Thyroid gland (tissue), 4 donors: ENCODE data around the gene ELP6.

ENCODE experiments used
- CTCF ChIP-seq, 6 experiments: fragments of 200-600 bp in 3 of 6; fragments of 450-650 bp in 3 of 6; sonication (generic) in 3 of 6; IDR thresholded peaks; one replicate each; pipeline ENCODE4 v1.5.1; 2016 to 2019; ENCODE audit warnings: antibody characterized with exemption in 6 of 6, mild to moderate bottlenecking in 2 of 6, inconsistent platforms in 1 of 6, moderate library complexity in 1 of 6
- POLR2A ChIP-seq, 2 donors: fragments of 450-650 bp; IDR thresholded peaks; one replicate each; pipeline ENCODE4 v1.6.1; 2017; ENCODE audit warnings: antibody characterized with exemption in 2 of 2, mild to moderate bottlenecking in 2 of 2, moderate library complexity in 1 of 2

DNA sequence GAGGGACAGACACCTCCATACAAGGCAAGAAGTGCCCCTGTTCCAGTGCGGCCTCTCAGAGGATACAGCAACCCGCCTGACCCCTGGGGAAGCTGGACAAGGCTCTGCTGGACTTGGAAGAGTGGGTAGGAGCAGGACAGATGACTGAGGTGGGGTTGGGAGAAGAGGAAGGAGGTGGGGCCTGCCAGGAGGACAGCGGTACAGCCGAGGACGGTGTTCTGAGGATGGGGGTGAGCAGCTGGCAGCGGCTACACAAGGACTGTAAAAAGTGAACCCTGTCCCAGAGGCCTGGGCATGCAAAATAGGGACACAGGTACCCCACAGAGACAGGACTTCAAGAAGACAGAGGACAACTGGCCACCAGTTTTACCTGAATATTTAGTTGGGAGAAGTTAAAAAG lies 23.5 kb upstream of the ELP6 start:
- no peak for TF ChIP-seq POLR2A (IDR thresholded peaks at IDR 0.05)
- no peak for TF ChIP-seq CTCF (IDR thresholded peaks at IDR 0.05)
